ENCODE data around the gene INTS7.
A peak's percentile ranks its signal among the peaks of the same experiment; 100 is the strongest.
"Not testable (repeated sequence)": the region's sequence is repeated elsewhere in the genome, so short reads cannot be mapped to it uniquely, and the experiment has no call there.

The INTS7 gene

DNA sequence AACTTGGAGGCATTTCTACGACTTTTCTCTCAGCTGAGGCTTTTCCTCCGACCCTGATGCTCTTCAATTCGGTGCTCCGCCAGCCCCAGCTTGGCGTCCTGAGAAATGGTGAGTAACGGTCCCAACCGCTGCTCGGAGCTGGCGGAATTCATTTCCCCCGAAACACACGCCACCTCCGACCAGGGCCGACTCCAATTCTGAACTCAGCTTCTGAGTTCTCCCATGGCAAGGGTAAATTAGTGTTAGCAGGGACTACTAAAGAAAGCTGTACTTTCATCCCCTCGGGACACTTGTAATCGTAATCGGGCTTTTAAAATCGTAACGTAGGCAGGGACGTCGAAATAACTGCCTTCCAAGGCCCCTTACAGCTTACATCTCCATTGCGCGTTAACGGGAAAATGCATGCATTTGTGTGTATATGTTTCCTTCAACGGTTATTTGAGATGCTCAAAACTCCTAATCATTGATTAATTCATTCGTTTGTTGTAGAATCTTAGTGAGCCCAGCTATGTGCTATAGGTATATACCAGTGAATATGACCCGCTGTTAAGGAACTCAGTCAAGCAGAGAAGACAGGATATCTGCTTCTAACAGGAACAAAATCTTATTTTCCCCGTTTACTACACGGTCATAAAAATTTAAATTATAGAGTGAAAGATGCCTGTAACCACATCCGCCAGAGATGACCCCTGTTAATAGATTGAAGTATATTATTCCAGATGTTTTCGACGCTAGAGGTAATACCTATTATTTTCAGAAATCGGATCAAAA, 663 bp upstream of the INTS7 start:
- DNase-seq, result no peak

DNA sequence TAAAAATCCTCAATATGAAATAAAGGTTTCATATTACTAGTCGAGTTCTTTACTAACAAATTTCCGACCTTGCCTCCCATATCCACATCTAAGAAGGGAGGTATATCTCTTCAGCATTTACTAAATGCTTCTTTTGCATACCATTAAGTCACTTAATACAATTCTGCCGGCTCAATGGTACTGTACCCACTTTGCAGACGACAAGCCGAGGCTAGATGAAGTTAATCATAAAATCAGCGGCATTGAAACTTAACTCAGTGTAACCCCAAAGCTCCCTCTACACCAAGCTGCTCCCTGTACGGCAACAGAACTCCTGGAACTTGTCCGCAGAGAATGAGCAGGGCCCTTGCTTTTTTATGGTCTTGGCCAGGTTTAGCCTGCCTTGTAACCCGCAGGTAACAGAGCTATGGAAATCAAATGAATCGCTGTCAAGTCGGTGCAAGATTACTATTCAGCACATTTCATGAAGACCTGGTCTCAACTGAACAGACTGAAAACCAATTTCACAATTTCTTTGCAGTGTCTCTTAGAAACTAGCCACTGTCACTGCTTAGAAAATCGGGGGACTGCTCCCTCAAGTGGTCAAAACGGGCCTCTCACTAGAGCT, 738 bp downstream of the INTS7 start:
- DNase-seq, result no peak

DNA sequence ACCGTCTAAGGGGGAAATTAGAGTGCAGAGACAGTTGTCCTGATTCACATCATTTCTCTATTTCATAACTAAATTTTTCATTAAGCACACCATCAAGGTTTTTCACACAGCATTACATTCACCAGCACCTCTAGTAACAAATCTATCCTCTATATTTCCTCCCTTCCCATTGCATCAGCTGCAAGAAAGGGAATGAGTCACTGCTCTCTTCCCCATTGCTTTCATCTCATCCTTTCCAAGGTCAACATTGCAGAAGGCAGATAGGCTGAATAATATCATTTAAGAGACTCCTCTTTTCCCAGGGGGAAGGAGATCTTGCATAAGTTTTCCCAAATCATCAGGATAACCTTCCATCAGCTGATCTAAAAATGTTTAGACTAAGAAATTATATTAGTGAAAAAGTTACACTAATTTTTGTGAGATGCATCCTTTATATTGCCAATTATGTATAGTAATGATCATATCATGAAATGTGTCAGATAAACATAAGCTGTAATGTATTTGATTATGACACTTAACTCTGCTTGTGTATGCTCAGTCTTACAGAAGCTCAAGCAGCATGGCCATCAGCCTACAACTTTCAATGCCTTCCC, 4.3 kb downstream of the INTS7 start:
- DNase-seq, result no peak

DNA sequence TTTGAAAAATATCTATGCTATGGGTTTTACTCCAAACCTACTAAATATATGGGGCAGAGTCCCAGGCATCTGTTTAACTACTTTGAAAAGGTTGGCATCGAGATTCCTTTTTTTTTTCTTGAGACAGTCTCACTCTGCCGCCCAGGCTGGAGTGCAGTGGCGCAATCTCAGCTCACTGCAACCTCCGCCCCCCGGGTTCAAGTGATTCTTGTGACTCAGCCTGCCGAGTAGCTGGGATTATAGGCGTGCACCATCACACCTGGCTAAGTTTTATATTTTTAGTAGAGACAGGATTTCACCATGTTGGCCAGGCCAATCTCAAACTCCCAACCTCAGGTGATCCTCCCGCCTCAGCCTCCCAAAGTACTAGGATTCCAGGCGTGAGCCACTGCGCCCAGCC, 7.6 kb downstream of the INTS7 start:
- DNase-seq, result not testable (repeated sequence)

DNA sequence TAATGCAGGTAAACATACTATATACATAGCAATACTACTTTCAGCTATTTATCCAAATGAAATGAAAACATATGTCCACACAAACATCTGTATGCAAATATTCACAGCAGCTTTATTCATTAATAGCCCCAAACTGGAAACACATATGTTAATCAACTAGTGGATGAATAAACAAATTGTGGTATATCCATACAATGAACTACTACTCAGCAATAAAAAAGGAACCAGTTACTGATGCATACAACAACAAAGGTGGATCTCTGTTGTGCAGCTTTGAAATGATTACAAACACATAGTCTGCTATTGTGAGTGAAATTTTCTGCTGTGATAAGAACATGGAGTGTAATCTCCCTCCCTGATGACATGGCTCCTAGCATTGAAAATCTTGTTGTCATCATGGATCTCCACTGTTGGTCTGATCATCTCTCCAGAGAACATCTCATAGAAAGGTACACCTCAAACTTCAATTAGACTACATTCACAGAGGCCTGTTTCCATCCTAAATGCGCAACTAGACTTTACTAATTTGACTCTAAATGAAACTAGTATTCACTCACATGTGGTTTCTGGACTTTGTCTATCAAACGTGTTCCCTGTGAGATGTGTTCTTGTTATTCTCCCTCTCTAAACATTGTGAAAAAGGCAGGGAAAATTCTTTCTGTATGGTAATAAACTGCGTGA, 10.7 kb downstream of the INTS7 start:
- DNase-seq, result no peak

DNA sequence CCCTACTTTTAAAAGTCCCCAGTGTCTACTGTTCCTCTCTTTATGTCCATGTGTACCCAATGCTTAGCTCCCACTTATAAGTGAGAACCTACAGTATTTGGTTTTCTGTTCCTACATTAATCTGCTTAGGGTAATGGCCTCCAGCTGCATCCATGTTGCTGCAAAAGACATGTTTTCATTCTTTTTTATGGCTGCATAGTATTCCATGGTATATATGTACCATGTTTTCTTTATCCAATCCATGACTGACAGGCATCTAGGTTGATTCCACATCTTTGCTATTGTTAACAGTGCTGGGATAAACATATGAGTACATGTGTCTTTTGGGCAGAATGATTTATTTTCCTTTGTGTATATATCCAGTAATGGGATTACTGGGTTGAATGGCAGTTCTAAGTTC, 12.4 kb downstream of the INTS7 start:
- DNase-seq, result not testable (repeated sequence)

DNA sequence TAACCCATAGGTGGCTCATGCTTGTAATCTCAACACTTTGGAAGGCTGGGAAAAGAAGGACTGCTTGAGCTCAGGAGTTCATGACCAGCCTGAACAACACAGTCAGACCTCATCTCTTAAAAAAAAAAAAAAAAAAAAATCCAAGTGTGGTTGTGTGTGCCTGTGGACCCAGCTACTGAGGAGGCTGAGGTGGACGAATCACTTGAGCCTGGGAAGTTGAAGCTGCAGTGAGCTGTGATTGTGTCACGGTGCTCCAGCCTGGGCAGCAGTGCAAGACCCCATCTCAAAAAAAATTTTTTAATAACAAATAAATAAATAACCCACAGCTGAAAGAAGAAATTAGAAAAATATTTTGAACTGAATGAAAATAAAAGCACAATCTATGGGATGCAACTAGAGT, 13.8 kb downstream of the INTS7 start:
- DNase-seq, result no peak

DNA sequence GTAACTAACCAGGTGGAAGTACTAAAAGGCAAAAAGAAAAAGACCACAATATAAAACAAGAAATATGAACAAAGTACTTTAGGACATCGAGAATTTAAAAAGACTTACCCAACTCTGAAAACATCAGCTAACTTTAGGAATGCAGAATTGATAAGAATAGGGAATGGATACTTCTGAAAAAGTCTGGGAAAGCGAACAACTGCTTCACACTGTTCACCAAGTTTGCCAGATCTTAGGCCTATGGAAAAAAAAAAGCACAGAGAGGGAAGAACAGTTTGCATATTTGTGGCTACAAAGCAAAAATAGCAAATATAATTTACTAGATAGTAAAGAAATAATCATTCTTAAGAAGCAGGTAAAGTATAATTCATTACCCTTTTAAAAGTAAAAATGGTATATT, 14.4 kb downstream of the INTS7 start:
- no peak for DNase-seq

DNA sequence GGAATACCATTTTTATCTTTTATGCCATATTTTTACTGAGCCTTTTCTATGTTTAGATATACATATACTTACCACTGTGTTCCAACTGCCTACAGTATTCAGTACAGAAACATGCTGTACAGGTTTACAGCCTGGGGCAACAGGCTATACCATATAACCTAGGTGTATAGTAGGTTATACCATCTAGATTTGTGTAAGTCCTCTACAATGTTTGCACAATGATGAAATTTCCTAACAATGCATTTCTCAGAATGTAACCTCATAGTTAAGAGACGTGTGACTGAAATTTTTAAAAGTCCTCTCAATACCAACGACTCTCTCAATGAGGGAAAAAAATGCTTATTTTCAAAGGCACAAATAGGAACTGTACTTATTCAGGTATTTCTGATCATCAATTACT, 21.7 kb downstream of the INTS7 start:
- no peak for DNase-seq

DNA sequence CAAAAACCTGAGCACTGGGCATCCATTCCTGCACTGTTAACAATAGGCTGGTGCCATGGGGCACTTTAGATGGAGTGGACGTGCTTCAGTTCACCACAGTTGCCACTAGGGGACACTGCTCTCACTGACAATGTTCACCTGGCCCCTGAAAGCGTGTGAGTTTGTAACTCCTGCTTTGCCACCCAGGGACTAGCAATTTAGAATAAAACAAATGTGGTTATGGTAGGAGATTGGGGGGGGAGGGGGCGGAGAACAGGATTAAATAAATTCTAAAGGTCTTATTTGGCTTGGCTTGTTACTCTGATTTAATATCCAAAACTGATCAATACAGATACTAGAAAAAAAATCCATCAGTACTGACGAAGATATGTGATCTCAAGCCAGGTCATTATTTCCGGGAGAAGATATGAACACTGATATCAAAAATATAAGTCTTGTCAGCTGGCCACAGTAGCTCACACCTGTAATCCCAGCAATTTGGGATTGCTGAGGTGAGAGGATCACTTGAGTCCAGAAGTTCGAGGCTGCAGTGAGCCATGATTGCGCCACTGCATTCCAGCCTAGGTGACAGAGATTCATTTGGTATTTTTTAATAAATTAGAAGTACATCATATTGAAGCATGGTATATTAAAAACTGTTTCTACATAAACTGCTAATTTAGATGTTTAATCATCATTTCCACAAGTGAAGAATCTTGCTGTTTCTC, 23.2 kb downstream of the INTS7 start:
- DNase-seq, result peak in 1 of 2 experiments; percentile 9

DNA sequence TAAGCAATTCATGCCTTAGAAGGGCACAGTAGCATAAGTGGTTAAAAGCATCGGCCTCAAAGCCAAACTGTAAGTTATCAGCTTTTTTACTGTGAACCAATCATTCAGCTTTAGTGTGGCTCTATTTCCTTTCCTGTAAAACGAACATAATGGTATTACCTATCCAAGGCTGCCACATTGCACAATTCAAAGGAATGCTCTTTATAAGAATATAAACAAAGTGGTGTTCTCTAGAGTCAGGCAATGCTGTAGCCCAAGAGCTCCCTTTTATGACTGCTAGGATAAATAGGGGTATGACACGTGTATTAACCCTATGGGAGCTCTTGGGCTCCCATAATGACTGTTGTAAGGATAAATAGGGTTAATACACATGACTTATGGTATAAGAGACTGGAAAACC, 25.4 kb downstream of the INTS7 start:
- no peak for DNase-seq

DNA sequence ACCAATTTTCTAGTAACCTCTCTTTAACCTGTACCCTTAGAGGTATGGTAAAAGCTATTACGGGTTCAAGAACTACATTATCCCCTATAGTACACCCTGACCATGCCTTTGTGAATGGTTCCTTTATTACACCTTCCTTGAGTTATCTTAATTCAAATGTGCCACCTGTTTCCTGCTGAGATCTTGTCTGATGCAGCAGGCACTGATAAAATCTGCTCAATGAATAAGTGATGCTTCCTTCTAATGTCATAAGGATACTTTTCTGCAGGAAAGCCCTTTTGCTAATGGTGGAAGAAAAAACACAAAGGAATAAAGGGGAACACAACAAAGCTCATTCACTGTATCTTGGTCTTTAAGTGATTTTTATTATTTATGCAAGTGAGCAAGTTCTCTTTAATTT, 25.8 kb downstream of the INTS7 start:
- DNase-seq, result no peak

DNA sequence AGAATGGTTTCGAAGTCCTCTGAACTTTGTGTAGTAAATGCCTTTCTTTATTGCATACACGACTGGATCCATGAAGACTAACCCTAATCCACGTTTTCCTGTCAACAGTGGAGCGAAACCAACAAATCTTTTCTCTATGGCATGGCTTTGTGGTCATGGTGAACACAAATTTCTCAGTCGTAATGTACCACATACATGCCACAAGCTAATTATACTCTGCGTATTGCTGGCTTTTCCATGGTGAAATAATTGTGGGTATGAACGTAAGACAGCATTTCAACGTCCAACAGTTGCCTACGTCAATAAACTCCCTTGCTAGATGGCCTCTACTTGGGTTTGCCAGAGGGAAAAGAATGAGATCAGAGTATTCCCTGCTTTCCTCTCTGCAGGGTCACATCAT, 27.5 kb downstream of the INTS7 start:
- no peak for DNase-seq

DNA sequence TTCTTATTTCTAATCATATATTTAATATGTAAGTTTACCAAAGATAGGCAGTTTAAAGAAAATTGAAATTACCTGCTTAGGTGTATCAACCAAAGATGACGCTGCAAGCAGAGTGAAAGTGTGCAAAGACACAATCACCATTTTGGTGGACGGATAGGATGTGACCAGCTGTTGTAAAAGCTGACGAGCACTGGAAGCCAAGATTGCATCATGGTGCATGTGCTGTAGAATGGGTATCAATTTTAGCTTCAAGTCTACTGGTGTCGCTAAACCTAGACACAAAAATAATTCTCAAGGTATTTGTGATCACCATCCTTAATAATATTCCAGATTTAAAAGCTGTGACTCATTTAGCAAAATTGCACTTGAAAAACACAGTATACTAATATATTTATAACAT, 28.2 kb downstream of the INTS7 start:
- no peak for DNase-seq

DNA sequence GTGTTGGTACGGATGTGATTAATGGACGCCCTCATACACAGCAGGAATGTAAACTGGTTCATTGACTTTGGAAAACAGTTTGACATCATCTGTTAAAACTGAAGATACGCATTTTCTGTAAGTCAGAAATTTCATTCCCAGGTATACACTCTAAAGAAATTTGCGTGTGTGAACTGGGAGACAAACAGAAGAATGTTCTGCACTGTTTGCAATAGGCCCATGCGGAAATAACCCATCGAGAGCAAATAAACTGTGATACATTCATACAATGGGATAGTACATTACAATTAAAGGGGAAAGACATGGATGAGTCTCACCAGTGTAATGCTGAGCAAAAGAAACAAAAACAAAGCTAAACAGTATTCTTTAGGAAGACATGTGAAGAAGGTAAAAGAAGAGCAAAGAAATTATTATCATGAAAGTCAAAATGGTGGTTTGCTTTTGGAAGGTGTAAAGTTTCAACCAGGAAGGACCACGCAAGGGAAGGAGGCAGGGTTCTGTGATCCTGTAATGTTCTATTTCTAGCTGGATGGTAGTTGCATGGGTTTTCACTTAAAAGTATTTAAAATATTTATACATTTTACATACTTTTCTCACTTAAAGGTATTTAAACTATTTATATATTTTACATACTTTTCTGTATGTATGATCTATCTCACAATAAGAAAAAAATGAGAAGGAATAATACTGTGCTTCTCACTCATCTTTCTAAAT, 30.3 kb downstream of the INTS7 start:
- DNase-seq, result no peak

DNA sequence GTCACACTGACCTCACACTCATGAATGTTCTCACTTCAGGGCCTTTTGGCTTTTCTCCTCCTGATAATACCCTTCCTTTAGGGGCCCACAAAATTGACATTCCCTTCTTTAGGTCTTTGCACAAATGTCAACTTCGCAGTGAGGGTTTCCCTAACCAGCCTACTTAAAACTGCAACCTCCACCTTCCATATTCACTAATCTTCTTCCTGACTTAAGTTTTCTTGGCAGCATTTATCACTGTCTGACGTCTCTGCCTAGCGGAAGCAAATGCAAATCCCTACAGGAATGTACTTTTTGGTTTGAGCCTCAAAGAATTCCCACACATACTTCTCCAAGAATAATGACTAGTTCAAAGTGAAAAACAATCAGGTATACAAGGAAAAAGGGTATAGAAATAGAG, 32.8 kb downstream of the INTS7 start:
- no peak for DNase-seq

DNA sequence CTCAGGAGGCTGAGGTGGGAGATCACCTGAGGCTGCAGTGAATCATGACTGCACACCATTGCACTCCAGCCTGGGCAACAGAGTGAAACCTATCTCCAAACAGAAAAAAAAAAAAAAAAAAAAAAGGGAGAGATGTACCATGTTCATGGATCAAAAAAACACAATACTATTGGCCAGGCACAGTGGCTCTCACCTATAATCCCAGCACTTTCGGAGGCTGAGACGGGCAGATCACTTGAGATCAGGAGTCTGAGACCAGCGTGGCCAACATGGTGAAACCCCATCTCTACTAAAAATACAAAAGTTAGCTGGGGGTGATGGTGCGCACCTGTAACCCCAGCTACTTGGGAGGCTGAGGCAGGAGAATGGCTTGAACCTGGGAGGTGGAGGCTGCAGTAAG, 37.9 kb downstream of the INTS7 start:
- not testable (repeated sequence) for DNase-seq

DNA sequence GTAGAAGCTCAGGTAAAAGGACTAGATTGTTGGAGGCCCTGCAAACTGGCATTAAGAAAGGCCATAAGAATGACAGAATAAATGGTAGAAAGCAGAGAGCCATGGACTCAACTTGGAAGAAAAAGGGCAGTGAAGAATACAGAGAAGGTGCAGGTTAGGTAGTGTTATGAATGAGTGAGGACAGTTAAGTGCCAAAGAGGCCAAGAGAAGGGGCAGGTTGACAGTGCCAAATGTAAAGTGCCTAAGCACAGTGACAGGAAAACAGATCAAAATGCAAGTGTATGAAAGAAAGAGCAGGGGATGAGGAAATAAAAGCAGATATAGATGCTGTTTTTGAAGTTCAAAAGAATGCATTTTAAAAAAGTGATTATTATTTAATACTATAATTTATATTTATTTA, 43.7 kb downstream of the INTS7 start:
- DNase-seq, result no peak

DNA sequence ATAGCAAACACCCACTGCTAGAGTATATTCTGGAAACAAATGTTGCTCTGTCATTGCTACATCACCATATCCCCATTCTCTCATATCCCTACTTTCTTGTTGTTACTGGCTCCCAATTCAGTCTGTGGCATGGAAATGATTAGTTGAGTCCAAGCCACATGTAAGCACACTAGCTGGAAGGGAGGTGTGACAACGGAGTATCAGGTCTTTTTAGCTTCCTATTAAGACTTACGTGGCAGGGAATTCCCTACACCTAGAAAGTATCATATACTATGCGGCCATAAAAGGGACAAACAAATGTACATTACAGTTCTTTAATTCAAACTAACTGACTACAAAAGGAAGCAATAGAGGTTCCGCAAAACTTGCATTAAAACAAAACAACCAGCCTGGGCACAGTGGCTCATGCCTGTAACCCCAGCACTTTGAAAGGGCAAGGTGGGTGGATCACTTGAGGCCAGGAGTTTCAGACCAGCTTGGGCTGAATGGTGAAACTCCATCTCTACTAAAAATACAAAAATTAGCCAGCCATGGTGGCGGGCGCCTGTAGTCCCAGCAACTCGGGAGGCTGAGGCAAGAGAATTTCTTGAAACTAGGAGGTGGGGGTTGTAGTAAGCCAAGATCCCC, 48.6 kb downstream of the INTS7 start:
- no peak for DNase-seq

DNA sequence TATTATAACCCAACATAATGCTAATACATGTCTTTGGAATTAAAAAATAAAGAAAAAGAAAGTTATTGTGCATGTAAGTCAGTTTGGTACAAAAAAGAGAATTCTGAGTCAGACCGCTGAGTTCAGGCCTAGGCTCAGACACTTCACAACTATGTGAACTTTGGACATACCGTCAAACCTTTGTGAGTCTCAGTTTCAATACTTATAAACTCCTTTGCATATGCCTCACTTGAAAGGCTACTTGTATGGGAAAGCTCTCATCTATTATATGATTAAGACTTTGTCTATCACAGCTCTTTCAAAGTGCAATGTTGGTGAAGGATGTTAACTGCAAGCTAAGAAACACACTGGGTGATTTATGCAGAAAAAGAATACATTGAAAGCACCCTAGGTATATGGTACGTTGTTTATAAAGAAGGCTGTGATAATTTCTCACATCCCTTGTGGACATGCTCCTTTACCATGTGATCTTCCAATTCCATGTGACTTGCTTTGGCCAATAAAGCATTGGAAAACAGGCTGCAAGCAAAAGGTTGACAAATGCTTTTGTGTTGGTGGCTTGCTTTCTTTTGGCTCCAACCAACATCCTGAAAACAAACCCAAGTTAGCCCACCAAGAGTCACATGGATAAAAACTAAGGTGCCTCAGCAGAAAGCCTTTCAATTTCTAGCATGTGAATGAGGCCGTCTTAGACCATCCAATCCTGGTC, 49.6 kb downstream of the INTS7 start:
- DNase-seq, result no peak

DNA sequence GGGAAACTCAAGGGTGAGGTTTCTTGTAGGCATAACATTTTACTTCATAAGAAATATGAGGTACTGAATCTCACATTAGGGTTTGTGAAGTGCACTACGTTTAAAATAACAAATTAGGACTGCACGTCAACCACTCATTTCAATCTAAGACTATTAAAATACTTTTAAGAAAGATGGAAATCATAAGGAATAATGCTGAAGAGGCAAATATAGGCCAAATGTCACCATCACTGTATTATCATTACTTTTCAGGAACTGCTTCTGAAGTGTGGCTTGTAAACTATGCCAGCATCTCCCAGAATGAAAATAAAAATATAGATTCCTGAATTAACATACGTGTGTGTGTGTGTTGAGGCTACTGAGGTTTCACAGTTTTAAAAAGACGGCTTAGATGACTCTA, 56.8 kb downstream of the INTS7 start:
- no peak for DNase-seq

Measured in NCI-H187 (cell line).